Lower lobe of right lung (tissue), 2 donors: Measurements from ENCODE around the gene PCBP3. TPM values are rescaled to one million over a fixed set of nuclear protein-coding genes. Genes with fewer than 3 reads are reported as not detected.

ENCODE experiments used
- ATAC-seq, 2 donors: fragments of 200-7000 bp; cut with Tn5 transposase; one replicate each; pipeline ENCODE4 v1.9.1; 2020 to 2022; ENCODE audit warnings: mild to moderate bottlenecking in 2 of 2, moderate library complexity in 2 of 2
- DNase-seq: peaks from one replicate; pipeline ENCODE4 v3.0.0-alpha.2; 2020
- H3K27ac ChIP-seq: fragments of 200-600 bp; one replicate; pipeline ENCODE4 v1.8.0; 2022
- H3K27me3 ChIP-seq: fragments of 200-600 bp; one replicate; pipeline ENCODE4 v1.8.0; 2022; ENCODE audit warnings: low read depth
- H3K36me3 ChIP-seq: fragments of 200-600 bp; one replicate; pipeline ENCODE4 v1.8.0; 2022; ENCODE audit warnings: mild to moderate bottlenecking
- H3K4me1 ChIP-seq: fragments of 200-600 bp; one replicate; pipeline ENCODE4 v1.8.0; 2022
- H3K4me3 ChIP-seq: fragments of 200-600 bp; one replicate; pipeline ENCODE4 v1.8.0; 2022; ENCODE audit warnings: mild to moderate bottlenecking
- H3K9me3 ChIP-seq: fragments of 200-600 bp; one replicate; pipeline ENCODE4 v1.8.0; 2022
- CTCF ChIP-seq: fragments of 200-600 bp; IDR thresholded peaks from one replicate; pipeline ENCODE4 v1.8.0; 2022; ENCODE audit warnings: antibody characterized with exemption, mild to moderate bottlenecking
- intact Hi-C: fragments of 100-400 bp; cut with DNase I; formaldehyde crosslinking; loops from one replicate; pipeline ENCODE4 v1.11.0; 2022
- total RNA-seq: library from RNA; stranded (reverse); fragmentation: NEBNext Ultra II Directional; extraction: Animal tissue kit (Norgen Biotek cat#: 25700); gene quantifications from one replicate; pipeline ENCODE4 v1.2.1, GENCODE V29; 2021
- donor health status: DM: no; HTN: yes; CAD: no; lungs with severe emphysema.

Gene PCBP3
- total RNA-seq, 1 donor from 2014 or later = 4.5 TPM

GRCh38 chr21:45725844-45726200, 82.3 kb downstream of the PCBP3 start:
- no peak for TF ChIP-seq CTCF
- H3K9me3 ChIP-seq = no peaks in the 10 kb centered on the region

GRCh38 chr21:45726438-45726837, 82.9 kb downstream of the PCBP3 start:
- H3K27me3 ChIP-seq = no peaks in the 10 kb centered on the region
- no peaks in the 10 kb centered on the region for H3K4me1 ChIP-seq
- DNase-seq (no peak), ATAC-seq (peak in 1 of 2 donors; percentile 34)
- intact Hi-C loops = no loop called here
- no peaks in the 10 kb centered on the region for H3K9me3 ChIP-seq
- H3K36me3 ChIP-seq = no peaks in the 10 kb centered on the region
- H3K27ac ChIP-seq = no peak overlapping the region
- TF ChIP-seq CTCF = no peak
- H3K4me3 ChIP-seq = no peak overlapping the region

More at GRCh38 chr21:45725844-45726200, 82.3 kb downstream of the PCBP3 start:
- no peak for DNase-seq
- intact Hi-C loops = no loop called here
- Histone ChIP-seq H3K27ac (no peak overlapping the region), H3K36me3 (no peaks in the 10 kb centered on the region), H3K4me1 (no peaks in the 10 kb centered on the region), H3K27me3 (no peaks in the 10 kb centered on the region), H3K4me3 (no peak overlapping the region)
- ATAC-seq = peak in 1 of 2 donors; percentile 21

GRCh38 chr21:45727390-45727789, 83.9 kb downstream of the PCBP3 start:
- Histone ChIP-seq H3K9me3 (no peaks in the 10 kb centered on the region), H3K36me3 (no peaks in the 10 kb centered on the region), H3K4me3 (no peak overlapping the region), H3K27me3 (no peaks in the 10 kb centered on the region), H3K4me1 (no peaks in the 10 kb centered on the region), H3K27ac (no peak overlapping the region)
- no peak for TF ChIP-seq CTCF
- ATAC-seq (no peak), DNase-seq (no peak)
- intact Hi-C loops = no loop called here

- ATAC-seq (no peak), DNase-seq (no peak)
- TF ChIP-seq CTCF = no peak
- intact Hi-C loops = no loop called here
- Histone ChIP-seq H3K27ac (no peak overlapping the region), H3K9me3 (no peaks in the 10 kb centered on the region), H3K36me3 (no peaks in the 10 kb centered on the region), H3K27me3 (no peaks in the 10 kb centered on the region), H3K4me3 (no peak overlapping the region), H3K4me1 (no peaks in the 10 kb centered on the region)
These were observed 91.9 kb downstream of the PCBP3 start for GRCh38 chr21:45735259-45736000.

GRCh38 chr21:45736042-45736689, 92.6 kb downstream of the PCBP3 start:
- Histone ChIP-seq H3K4me1 (no peaks in the 10 kb centered on the region), H3K4me3 (no peak overlapping the region), H3K36me3 (no peaks in the 10 kb centered on the region), H3K9me3 (no peaks in the 10 kb centered on the region), H3K27me3 (no peaks in the 10 kb centered on the region), H3K27ac (no peak overlapping the region)
- DNase-seq = no peak
- no peak for TF ChIP-seq CTCF
- no peak for ATAC-seq
- intact Hi-C loops = no loop called here
